CD4-positive, alpha-beta T cell treated with Interleukin-21 for 1 hour (primary cell): ENCODE results near the gene CST6.
A peak's percentile ranks its signal among the peaks of the same experiment; 100 is the strongest.

ENCODE experiments used
- DNase-seq: peaks from one replicate; pipeline ENCODE4 v3.0.0-alpha.2; 2020

The CST6 gene

DNA sequence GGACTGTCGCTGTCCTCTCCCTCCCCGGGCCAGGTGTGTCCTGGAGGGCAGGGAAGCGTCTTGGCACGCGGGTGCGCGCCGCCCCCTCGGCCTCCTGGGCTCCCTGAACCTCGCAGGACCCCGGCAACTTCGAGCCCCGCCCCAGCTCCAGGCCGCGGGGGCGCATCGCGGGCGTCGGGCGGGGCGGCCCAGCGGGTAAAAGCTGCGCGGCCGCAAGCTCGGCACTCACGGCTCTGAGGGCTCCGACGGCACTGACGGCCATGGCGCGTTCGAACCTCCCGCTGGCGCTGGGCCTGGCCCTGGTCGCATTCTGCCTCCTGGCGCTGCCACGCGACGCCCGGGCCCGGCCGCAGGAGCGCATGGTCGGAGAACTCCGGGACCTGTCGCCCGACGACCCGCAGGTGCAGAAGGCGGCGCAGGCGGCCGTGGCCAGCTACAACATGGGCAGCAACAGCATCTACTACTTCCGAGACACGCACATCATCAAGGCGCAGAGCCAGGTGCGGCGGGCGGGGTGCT is at the start of gene CST6:
Gene CST6 (plus strand): TSS at position 224 of the 519 bp plus-strand sequence. CDS start 37 bp downstream, at position 261.
- DNase-seq = no peak

DNA sequence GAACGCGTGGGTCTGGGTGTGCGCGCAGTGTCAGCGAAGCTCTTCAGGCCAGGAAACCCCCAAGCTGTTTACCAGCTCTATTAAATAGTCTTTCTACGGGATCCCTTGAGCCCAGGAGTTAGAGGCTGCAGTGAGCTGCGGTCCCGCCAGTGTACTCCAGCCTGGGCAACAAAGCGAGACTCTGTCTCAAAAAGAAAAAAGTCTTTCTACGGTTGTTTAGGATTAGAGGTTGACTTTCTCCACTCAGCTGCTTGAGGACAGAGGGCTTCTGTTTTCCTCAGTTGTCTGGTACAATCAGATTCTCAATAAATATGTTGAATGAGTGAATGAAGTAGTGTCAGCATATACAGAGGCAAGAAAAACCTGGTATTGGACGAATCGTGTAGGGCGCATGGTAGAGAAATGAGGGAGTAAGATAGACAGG is 49.7 kb upstream of the CST6 start:
- peak; percentile 66 for DNase-seq

DNA sequence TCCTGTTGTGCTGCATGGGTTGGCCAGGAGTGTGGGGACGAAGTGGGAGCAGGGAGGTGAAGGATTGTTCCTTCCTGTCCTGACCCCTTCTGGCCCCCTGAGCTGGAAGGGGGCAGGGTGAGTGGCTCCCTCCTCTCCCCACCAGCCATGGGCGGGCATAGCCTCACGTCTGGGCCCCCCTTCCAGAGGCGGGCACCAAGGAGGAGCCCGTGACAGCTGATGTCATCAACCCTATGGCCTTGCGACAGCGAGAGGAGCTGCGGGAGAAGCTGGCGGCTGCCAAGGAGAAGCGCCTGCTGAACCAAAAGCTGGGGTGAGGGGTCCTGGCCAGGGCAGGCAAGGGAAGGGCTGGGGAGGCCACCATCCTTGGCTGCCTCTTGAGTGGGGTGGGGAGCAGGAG is 46.9 kb upstream of the CST6 start:
- no peak for DNase-seq

DNA sequence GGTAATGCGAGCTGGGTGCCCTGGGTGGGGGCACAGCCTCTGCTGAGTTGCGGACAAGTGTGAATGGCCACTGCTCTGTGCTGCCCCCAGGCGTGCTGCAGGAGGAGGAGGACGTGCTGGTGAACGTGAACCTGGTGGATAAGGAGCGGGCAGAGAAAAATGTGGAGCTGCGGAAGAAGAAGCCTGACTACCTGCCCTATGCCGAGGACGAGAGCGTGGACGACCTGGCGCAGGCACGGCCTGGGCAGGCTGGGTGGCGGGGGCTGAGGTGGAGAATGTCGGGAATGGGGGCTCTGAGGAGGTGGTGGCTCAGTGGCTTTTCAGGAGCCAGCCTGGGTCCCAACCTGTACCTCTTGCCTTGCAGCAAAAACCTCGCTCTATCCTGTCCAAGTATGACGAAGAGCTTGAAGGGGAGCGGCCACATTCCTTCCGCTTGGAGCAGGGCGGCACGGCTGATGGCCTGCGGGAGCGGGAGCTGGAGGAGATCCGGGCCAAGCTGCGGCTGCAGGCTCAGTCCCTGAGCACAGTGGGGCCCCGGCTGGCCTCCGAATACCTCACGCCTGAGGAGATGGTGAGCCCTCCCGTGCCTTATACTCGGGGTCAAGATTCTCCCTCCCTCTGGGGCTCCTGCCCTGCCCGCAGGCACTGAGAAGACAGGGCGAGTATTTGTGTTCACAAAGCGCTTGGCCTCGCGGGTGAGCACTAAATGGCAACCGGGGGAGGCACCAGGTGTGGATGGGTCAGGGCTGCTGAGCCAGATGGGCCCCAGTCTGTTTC is 45.6 kb upstream of the CST6 start:
- no peak for DNase-seq

GRCh38 chr11:65967329-65967934 is 44.4 kb upstream of the CST6 start:
- no peak for DNase-seq

DNA sequence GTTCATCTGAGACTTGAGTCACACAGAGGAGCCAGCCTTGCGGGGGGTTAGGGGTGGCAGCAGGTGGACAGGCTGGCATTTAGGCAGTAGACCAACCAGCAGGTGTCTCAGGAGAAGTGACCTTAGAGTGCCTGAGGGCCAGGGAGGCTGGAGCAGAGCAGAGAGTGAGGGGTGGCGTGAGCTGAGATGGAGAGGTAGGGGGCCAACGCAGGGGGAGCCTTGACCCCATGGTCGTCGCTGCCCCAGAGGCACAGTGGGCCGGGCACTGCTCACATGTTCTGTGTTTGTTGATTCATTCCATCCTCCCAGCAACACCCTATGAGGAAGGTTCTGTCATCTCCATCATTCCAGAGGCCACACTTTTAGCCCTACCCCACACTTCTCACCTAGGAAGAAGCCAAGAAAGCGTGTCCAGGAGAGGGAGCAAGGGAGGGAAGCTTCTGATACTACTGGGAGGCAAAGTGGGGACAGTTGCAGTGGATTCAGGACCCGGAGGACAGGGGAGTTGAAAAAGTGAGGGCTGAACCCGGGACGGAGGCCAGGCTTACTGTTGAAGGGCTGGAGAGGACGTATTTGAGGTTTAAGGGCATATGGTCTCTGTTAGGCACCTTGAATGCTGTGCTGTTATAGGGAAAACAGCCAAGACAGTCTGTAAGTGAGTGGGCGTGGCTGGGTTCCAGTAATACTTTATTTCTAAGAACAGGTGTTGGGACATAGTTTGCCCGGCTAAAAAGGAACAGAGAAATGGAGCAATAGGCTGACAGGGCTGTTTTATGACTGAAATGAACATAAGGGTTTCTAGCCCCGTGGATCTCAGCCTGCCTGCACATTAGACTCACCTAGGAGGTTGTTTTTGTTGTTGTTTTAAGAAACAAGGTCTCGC is 43.0 kb upstream of the CST6 start:
- DNase-seq = no peak

- DNase-seq = no peak
These were observed 39.7 kb upstream of the CST6 start for GRCh38 chr11:65972116-65972515.

DNA sequence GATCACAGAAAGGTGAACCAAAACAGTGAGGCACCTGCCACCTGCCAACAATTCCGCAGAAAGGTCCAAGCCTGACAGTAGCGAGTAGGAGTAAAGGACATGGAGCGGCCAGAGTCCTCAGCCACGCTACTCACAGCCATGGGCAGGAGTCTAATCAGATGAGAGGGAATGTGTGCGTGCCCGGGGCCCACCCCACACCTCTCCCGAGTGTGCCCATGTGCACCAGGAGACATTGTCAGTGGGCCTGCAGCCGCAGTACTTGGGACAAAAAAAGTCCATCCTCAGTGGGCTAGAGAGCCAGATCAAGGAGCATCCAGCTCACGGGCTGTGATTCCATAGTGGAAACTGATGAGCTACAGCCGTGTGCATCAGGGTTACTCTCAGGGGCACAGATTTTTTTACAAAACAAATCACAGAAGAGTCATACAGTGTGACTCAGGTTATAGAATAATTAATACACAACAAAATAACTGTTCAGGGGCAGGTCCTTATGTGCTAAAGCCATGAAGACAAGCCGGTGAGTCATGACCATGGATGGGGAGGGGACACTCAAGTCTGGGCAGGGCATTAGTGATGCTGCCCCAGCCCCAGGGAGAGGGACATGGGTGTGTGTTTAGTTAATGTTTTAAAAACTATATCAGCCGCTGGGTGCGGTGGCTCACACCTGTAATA is 38.2 kb upstream of the CST6 start:
- DNase-seq = no peak

- DNase-seq = no peak
These were observed 36.0 kb upstream of the CST6 start for GRCh38 chr11:65975771-65976170.

- DNase-seq = no peak
These were observed 35.3 kb upstream of the CST6 start for GRCh38 chr11:65976216-65977176.

- no peak for DNase-seq
These were observed 34.0 kb upstream of the CST6 start for GRCh38 chr11:65977621-65978390.

- DNase-seq = no peak
These were observed 33.2 kb upstream of the CST6 start for GRCh38 chr11:65978391-65979238.

- DNase-seq = no peak
These were observed 32.5 kb upstream of the CST6 start for GRCh38 chr11:65979261-65979759.

- DNase-seq = no peak
These were observed 30.6 kb upstream of the CST6 start for GRCh38 chr11:65981101-65981740.

- DNase-seq = no peak
These were observed 29.6 kb upstream of the CST6 start for GRCh38 chr11:65981972-65982823.

DNA sequence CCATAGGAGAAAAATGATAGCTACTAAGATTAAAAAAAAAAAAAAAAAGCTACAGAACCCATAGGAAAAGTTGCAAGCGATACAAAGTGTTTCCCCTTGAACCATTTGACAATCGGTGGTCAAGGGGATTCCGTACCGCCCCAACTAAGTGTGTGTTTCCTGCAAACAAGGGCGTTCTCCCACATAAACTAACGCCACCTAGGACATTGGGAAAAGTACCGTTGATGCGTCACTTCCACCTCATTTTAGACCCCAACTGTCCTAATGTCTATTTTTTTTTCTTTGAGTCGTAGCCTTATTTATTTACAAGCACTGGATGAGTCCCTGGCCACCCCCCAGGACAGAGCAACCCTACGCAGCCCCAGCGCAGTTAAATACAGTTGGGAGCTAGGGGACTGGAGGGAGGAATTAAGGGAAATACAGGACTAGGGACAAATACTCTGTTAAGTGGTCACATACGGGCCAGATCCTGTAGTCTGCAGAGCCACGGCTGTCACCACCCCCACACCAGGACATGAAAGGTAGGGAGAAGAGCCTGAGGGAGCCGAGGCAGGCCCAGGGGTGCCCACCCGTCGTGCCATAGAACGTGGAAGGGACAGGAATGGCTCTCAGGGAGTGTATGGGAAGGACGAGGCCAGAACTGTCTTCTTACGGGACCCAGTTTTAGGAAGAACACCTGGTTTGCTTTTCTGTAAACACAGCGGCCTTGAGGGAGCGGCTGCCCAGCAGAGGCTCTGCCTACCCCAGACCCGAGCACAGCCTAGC is 28.8 kb upstream of the CST6 start:
- no peak for DNase-seq

- no peak for DNase-seq
These were observed 28.2 kb upstream of the CST6 start for GRCh38 chr11:65983589-65983987.
